NCI-H1105 treated with DMSO at 0.1 percent for 48 hours (cell line): Measurements from ENCODE around the gene KRTAP10-12.
"Not testable (repeated sequence)": the region's sequence is repeated elsewhere in the genome, so short reads cannot be mapped to it uniquely, and the experiment has no call there.

ENCODE experiments used
- DNase-seq: peaks from one replicate; lab custom pipeline; 2025; lab: John Stamatoyannopoulos, UW

Gene KRTAP10-12

DNA sequence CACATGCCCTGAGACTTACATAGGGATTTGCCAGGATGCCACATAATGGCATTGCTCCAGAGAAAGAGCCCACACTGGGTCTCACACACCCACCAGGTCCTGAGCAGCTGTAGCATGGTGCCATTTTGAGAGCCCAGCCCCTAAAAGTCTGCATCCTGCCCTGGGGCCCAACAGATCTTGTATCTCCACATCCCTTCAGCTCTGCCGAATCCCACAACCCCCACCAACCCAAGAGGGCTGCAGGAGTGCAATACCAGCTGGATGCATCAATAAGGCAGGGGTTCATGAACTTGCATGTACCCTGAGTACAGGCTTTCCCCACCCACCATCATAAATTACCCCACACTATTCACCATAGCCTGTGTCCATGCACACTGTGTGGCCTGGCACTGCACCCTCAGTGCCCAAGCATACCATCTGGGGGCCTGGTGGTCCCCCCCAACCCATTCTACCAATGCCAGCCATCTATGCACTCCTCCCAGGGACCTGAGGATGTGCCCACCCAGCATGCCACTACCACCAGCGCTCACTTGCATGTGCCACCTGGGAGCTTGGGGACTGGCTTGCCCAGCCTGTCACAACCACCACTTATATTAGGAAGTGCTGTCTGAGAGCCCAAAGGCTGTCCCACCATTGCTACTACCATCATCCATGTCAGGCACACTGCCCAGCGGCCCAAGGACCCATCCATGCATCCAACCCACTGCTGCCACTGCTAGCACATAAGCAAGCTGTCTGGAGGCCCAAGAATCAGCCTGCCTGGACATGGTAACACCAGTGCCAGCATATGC lies 26.1 kb upstream of the KRTAP10-12 start:
- no peak for DNase-seq

DNA sequence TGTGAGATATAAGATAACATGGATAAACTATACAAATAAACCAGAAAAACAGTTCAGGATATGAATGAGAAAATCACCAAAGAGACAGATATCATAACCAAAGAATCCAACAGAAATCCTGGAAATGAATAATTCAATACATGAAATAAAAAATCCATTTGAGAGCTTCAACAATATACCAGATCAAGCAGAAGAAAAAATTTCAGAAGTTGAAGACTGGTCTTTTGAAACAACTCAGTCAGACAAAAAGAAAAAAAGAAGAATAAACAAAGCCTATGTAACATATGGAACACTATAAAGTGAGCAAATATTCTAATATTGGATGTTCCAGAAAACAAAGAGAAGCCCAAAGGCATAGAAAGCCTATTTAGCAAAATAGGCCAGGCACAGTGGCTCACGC lies 25.1 kb upstream of the KRTAP10-12 start:
- no peak for DNase-seq

DNA sequence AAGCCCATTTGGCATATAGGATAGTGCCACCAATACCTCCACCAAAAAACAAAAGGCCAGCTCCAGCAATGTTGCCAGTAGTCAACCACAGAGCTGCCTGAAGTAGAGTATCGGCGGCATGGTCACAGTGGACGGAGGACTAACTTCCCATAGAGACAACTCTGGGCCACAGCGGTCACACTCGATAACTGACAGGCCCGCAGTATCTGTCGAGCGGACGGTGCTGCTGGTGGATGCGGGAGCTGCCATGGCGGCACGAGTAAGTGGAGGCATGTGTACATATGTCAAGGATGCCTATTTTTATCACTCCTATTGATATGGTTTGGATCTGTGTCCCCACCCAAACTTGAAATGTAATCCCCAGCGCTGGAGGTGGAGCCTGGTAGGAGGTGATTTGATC lies 19.1 kb upstream of the KRTAP10-12 start:
- no peak for DNase-seq

DNA sequence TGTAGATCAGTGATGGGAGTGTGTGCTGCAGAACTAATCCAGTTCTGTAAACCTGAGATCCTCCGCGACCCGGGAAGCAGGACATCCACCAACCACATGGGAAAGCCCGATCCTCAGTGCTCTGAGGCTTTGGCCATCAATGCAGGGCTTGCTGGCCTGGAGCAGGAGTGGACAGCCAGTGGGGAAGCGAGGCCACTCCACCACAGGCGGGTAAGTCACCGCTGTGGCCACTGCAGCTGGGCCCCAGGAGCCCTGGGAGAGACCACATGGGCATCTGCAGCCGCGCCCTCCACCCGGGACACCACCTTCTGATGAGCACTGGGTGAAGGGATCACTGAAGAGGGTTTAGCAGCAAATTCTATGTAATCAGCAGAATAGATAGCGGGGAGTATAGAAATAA lies 15.8 kb upstream of the KRTAP10-12 start:
- DNase-seq, result no peak

DNA sequence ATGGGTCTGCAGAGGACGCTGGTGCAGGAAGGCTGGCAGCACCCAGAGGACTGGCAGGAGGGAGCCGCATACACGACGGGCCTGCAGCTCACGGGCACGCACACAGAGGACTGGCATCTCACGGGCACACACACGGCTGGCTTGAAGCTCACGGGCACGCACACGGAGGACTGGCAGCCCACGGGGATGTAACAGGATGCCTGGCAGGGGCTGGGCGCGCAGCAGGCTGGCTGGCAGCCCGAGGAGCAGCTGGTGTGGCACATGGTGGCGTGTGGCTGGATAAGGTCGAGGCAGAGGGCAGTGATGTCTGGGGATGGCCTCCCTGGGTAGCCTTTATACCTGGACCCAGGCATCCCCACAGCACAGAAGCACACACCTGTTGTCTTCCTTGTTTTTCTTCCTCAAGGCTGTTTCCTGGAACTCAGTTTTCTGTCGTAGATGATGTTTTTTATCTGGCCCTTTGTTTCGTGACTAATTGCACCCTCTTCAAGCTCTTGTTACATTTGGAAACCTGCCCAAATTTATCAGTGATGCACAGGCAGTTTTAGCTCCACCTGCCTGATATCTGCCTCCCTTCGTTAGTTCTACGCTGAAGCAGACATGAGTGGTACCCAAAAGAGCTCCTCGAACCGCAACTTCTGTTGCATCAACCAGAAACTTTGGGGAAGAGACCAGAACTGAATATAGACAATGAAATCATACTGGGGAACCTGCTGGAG lies 15.0 kb upstream of the KRTAP10-12 start, which contains the start of gene KRTAP12-1:
Gene KRTAP12-1, minus strand, starts transcription at position 303 of the 719 bp plus-strand sequence. Its CDS starts 40 bp downstream, at position 263.
- peak; percentile 98 for DNase-seq

DNA sequence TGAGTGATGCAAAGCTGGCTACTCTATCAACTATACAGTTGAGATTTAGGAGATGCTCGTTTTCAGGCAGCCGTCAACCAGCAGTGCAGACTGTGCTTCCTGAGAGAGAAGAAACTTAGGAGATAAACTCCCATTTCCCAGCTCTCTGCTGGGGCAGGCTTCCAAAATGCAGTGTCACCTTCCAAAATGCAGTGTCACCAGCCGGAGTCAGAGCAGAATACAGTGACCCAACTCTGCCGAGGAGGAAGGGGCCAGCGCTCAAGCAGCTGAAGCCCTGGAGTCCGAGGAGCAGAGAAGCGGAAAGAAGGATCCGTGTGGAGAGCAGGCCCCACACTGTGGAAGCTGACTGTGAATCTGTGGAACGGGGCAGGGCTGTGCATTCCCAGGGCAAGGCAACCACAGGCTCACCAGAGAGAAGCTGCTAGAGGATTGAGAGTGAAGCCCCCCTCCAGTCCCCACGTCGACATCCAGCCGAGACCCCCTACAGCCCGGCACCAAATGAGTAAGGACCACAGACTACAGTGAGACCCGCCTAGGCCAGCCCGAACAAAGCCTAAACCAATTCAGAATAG lies 14.3 kb upstream of the KRTAP10-12 start:
- no peak for DNase-seq

DNA sequence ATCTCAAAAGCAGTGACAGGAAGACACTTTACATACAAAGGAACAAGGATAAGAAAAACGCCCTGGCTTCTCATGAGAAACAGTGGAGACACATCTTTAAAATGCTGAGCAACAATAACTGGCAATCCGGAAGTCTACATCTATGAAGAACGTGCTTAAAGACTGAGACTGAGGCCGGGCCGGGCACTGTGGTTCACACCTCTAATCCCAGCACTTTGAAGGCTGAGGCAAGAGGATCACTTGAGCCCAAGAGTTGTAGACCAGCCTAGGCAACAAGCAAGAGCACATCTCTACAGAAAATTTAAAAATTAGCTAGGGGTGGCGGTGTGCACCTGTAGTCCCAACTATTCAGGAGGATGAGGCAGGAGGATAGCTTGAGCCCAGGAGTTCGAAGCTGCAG lies 12.9 kb upstream of the KRTAP10-12 start:
- DNase-seq, result no peak

DNA sequence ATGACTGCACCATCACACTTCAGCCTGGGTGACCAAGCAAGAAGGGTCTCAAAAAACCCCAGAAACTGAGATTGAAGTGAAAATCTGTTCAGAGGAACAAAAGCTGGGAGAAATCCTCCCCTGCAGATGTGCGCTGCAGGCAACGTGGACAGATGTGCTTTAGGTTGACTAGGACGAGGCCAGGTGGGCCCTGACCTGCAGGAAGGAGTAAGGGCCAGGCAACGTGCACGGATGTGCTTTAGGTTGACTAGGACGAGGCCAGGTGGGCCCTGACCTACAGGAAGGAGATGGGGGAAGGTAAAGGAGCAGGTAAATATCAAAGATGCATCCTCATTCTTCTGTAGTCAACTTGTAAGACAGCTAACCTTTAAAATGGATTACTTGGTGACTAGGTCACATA lies 12.5 kb upstream of the KRTAP10-12 start:
- no peak for DNase-seq

DNA sequence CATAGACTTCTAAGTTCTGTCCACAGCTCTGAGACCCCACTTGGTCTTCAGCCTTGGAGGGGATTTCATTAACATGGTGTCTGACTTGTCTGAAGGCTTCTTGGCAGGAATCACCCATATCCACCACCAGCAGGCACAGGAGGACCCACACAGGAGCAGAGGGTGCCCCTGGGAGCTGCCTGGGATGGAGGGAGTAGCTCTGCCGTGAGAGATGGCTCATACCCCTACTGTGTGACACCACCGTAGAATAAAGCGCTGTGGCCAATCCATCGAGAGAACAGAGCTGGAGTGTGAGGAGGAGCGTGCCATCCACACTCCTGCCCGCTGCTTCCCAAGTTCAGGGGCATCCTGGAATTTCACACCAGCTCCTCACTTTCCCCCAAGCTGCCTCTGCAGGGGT lies 11.9 kb upstream of the KRTAP10-12 start:
- DNase-seq, result not testable (repeated sequence)

DNA sequence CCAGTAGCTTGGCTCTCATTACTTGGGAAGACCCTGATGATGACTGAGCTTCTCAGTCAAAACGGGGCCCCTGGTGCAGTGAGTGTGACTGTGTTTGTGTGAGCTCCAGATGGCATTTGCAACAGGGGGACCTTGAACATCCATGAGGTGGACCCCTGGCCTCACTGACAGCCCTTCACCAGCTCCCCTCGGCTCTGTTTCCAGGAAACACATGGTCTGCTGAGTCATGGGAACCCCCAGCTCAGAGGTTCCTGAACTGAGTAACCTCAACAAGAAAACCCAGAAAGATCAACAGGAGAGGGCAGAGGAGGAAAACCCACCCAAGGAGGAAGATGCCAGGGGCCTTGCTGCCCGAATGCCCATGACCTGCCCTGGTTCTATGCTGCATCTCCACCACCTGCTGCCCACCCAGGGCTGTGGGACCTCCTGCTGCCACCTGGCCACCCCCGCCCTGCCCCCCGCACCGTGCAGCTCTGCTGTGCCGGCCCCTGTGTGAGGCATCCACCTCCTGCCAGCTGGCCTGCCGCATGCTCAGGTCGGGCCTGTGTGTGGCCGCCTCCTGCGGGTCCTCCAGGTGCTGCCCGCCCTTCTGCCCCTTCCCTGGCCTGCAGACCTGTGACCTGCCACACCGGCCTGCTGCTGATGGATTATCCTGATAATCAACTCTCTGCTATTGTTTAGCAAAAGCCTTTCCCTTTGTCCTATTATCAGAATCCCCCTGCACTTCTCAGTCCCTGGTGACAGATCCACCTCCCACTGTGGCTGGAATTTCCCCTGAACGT lies 10.8 kb upstream of the KRTAP10-12 start:
- DNase-seq, result no peak

DNA sequence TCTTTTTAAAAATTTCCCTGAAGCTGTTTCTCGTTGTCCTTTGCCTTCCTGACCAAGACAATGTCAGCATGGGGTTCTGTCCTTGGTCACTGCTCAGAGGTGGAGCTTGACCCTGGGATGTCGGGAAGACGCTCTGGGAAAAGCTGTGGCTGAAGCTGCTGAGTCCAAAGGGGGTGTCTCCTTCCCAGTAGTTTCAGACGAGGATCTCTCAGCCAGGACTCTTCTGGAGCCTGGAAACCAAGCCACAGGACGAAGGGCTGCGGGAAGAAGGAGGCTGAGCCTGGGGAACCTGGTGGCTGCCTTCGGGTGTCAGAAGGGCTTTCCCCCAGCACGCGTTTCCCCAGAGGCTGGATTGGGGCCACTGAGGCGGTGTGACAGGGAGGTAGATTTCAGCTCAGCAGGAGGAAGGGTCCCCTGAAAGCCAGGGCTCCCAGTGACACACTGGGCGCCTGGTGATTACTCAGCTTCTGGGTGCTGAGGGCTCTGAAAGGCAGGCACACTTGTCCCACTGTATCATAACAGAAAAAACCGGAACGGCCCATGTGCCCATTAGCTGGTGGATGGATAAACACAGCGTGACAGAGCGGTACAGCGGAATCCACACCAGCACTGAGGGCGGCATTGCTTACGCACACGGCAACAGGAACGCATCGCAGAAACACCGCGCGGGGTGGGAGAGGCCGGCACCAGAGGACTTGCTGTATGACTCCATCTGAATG lies 10.0 kb upstream of the KRTAP10-12 start:
- no peak for DNase-seq

DNA sequence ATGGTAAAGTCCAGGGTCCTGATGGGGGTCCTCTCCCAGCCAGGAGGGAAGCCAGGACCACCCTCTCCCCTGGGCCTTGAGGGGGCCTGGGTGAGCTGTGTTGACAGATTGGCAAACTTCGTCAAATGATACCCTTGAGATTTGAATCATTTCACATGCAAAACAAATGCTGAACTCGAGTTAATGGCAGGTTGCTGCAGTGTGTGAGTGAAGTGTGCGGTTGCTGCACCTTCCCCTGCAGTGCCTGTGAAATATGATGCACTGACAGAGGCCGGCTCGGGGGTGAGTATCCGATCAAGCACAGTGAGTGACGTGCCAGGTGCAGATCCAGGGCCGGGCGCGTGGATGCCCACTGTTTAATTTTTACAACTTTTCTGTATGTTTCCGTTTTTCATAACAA lies 9.3 kb upstream of the KRTAP10-12 start:
- no peak for DNase-seq

DNA sequence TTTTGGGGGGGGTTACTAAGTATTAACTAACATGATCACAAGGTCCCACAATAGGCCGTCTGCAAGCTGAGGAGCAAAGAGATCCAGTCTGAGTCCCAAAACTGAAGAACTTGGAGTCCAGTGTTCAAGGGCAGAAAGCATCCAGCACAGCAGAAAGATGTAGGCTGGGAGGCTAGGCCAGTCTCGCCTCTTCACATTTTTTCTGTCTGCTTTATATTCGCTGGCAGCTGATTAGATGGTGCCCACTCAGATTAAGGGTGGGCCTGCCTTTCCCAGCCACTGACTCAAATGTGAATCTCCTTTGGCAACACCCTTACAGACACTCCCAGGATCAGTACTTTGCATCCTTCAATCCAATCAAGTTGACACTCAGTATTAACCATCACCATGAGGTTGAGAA lies 7.2 kb upstream of the KRTAP10-12 start:
- not testable (repeated sequence) for DNase-seq

DNA sequence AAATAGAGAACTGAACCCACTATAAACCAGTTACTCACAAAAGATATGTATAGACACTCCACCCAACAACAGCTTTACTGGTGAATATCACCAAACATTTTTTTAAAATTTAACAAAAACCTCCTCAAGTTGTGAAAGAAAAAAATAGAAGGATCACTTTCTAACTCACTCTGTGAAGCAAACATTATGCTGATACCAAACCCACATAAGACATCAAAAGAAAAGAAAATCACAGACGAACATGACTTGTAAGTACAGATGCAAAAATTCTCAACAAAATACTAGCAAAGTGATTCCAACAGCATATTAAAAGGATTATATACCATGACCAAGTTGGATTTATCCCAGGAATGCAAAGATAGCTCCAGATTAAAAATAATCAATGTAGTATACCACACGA lies 5.3 kb upstream of the KRTAP10-12 start:
- DNase-seq, result no peak

DNA sequence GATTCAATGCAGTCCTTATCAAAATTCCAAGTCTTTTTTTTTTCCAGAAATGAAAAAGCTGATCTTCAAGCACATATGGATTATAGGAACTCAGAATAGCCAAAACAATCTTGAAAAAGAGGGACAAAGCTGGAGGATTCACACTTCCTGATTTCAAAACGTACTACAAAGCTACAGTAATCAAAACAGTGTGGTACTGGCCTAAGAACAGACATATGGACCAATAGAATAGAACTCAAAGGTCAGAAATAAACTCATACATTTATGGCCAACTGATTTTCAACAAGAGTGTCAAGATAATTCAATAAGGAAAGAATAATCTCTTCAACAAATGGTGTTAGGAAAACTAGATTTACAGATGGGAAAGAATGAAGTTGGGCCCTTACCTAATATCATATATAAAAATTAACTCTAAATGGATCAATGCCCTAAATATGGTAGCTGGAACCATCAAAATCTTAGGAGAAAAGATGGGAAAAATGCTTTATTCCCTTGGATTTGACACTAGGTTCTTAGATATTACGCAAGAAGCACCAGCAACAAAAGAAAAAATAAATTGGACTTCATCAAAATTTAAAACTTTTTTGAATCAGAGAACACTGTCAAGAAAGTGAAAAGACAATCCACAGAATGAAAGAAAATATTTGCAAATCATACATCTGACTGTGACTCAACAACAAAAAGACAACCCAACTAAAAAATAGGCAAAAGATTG lies 4.0 kb upstream of the KRTAP10-12 start:
- no peak for DNase-seq

DNA sequence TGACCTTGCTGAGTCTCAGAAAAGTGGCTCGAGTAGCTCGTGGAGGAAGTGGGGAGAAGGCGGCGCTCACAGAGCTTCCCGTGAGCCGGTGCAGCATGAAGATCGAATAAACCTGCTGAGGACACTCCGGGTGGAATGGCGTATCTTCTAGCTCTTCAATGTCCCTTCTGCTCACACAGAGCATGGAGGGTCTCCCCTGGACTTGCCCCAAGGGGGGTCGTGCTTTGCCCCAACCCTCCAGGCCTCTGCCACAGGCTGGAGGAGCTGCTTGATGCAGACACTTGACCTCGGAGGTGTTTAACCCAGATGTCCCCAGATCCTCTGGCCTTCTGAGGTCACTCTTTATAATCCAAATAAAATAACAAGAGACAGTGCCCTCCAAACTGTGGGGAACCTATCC lies 2.2 kb upstream of the KRTAP10-12 start:
- DNase-seq, result no peak

DNA sequence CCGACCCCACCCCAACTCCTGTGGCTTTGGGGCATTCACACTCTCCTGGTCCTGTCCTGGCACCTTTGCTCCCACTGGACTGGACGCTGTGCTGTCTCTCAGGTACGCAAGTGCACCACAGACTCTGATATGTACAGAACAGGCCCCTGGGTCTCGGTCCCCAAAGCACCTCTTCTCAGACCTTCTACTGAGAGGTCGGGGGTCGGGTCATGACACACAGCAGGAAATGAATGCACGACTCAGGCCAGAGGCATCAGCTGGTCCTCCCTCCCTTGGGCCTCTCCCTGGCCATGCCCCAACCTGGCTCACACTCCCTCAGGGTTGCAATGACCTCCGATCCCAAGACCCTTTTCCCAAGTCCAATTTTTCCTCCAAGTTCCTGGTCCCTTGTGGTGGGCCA lies 1.8 kb upstream of the KRTAP10-12 start:
- no peak for DNase-seq

DNA sequence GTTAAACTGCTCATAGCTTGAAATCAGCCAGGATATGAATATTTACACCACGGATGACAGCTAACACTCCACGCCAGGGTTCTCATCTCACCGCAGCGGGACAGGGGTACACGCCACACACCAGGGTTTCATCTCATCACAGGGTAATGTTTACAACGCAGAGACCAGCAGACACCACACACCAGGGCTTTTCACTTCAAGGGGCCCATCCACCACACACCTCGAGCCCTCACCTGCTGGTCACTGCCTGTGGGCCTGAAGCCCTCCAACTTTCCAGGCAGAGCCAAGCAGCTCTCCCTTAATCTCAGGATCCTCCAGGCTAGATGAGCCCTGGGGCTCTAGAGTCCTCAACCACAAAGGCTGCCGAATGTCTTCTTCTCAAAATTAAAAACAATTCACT lies 1.3 kb upstream of the KRTAP10-12 start:
- no peak for DNase-seq

DNA sequence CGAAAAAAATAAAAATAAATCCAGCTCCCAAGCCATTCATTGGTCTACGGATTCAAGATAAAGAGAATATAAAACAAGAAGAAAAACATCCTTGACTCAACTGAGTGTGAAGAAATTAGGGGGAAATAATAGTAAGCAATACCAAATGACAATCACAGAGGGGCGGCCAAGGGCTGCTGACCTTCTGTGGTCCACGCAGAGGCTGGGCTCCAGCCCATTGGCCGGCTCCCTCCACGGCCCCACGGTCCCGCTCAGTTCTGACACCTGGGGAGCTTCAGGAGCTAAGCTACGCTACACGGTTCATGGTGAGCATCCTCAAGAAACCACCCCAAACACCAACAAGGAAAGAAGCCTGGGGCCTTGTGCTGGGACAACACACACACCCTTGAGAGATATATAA lies 400 bp upstream of the KRTAP10-12 start:
- DNase-seq, result no peak

DNA sequence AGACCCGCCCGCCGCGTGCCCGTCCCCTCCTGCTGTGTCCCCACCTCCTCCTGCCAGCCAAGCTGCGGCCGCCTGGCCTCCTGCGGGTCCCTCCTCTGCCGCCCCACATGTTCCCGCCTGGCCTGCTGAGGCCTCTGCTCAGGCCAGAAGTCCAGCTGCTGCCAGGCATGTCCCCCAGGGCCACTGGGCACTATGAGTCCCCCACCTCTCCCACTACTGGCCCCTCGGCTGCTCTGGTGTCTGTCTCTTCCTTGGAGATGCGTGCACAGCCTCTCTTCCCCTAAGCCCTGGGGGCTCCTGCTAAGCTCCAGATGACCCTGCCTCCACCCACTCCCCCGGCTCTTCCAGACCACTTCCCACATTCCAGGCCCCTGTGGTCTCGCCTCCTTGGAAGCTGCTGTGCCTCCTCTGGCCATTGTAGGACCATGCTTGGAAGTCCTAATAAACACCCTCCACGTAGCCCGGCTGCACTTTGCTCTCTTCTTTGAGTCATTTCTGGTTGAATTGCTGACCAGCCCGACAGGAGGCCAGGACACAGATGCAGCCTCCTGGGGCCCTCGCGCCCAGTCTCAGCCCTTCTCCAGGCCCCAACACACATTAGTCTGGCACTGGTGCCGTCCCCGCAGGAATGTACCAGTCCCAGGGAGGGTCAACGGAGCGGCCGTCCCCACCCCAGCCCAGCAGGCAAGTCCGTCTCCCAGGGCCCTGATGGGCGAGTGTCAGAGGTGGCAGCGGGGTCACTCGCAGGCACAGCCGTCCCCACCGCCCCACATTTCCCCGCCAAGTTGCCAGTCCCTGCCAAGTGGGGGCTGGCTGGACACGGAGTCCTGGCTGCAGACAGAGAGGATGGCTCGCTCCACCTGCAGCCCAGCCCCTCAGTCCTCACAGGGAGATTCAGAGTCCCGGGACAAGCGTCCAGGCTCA lies 1.1 kb downstream of the KRTAP10-12 start:
- DNase-seq, result no peak
